Measurements from ENCODE around the gene DSEL.

Gene DSEL

DNA sequence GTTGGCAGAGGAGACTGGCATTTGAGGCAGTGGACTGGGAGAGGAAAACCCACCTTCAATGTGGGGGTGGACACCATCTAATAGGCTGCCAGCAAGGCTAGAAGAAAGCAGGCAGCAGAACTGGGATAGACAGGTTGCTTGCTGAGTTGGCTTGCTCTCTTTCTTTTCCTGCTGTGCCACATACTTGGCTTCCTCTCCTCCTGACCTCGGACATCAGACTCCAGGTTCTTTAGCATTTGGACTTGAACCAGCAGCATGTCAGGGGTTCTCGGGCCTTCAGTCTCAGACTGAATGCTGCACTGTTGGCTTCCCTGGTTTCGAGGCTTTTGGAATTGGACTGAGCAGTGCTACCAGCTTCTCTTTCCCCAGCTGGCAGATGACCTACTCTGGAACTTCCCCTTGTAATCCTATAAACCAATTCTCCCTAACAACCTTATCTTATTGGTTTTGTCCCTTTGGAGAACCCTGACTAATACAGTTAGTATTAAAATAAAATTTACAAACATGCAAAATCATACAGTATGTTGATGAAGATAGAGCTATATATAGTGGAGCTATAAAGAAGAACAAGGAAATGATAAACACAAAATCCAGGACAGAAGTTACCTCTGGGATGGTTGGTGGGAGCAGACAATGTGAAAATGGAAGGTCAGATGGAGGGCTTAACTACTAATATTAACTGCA lies 15.9 kb downstream of the DSEL start:
- DNase-seq (ENCODE audit: low read depth in 2 of 2), result no peak

DNA sequence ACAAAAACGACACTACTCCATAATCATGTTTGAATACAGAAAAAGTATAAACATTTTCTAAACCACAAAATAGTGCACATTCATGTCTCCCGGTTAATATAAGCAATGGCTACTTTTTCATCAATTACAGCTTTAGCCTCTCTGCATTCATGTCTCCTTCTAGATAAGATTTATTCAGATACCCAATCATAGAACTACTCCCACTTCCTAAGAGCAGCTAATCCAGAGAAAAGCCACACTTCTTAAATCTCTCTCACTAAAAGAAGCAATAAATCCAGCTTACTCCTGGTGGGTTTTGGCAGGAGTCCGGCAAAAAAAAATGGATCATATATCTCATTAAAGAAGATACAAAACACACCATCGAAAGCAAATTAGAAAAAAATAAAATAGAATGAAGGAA lies 20.1 kb downstream of the DSEL start:
- DNase-seq (ENCODE audit: low read depth in 2 of 2), result no peak

DNA sequence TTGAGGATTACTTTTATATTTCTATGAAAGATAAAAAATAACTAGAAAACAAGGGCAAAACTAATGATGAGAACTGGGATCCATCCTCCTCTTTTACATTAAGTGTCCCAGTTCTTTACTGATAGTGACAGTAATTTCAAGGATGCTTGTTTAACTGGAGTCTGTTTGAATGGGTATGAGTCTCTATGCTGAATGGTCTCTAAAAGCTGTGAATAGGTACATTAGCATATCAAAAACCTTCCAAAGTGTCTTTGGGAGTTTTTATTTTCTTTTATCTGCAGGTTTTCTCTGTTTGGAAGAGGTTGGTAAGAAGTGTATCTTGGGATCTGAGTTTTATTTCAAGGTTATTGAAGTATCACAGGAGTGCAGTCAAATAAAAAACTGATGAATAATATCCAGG lies 30.0 kb downstream of the DSEL start:
- DNase-seq (ENCODE audit: low read depth in 2 of 2), result no peak

GRCh38 chr18:67485655-67486054 lies 30.9 kb downstream of the DSEL start:
- DNase-seq (ENCODE audit: low read depth in 2 of 2), result no peak

- no peak for DNase-seq (ENCODE audit: low read depth in 2 of 2)
Measured at GRCh38 chr18:67484458-67484857, 32.1 kb downstream of the DSEL start.

- no peak for DNase-seq (ENCODE audit: low read depth in 2 of 2)
Measured at GRCh38 chr18:67483952-67484351, 32.6 kb downstream of the DSEL start.

GRCh38 chr18:67483237-67483636 lies 33.3 kb downstream of the DSEL start:
- no peak for DNase-seq (ENCODE audit: low read depth in 2 of 2)

DNA sequence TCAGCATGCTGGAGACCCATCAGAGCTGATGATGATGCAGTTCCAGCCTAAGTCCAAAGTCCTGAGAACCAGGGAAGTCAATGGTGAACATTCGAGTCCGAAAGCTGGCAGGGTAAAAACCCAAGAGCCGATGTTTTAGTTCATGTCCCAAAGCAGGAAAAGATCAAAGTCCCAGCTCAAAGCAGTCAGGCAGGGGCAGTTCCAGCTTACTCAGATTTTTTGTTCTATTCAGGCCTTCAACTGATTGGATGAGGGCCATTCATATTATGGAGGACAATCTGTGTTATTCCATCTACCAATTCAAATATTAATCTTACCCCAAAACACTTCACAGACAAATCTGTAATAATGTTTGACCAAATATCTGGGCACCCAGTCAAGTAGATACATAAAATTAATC lies 38.3 kb downstream of the DSEL start:
- no peak for DNase-seq (ENCODE audit: low read depth in 2 of 2)

GRCh38 chr18:67477522-67477921 lies 39.0 kb downstream of the DSEL start:
- no peak for DNase-seq (ENCODE audit: low read depth in 2 of 2)

- no peak for DNase-seq (ENCODE audit: low read depth in 2 of 2)
Measured at GRCh38 chr18:67476585-67476984, 39.9 kb downstream of the DSEL start.

- DNase-seq (ENCODE audit: low read depth in 2 of 2), result no peak
Measured at GRCh38 chr18:67475673-67476072, 40.8 kb downstream of the DSEL start.

DNA sequence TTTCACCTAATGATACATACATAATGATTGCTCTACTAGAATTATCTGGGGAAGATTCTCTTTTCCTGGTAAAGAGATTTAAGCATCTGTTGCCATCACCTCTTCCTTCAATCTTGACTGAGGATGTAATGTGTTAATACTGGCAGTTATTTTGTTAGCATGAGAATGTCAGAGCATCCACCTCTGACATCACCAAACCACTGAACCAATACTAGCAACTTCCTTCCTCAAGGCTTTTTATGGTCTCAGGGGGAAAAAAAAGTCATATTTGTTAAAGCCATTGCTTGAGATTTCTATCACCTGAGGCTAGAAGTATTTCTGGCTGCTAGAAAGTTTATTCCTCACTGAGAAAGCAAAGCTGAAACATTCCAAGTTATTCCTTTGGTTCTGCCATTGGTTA lies 48.5 kb downstream of the DSEL start:
- no peak for DNase-seq (ENCODE audit: low read depth in 2 of 2)

GRCh38 chr18:67467188-67467587 lies 49.3 kb downstream of the DSEL start:
- DNase-seq (ENCODE audit: low read depth in 2 of 2), result no peak

GRCh38 chr18:67464499-67464898 lies 52.0 kb downstream of the DSEL start:
- no peak for DNase-seq (ENCODE audit: low read depth in 2 of 2)

- DNase-seq (ENCODE audit: low read depth in 2 of 2), result no peak
Measured at GRCh38 chr18:67463829-67464228, 52.7 kb downstream of the DSEL start.

GRCh38 chr18:67456711-67457110 lies 59.8 kb downstream of the DSEL start:
- no peak for DNase-seq (ENCODE audit: low read depth in 2 of 2)

All from fibroblast of skin of left biceps (primary cell).